Esophagus muscularis mucosa (tissue), 4 donors: Measurements from ENCODE around the gene DGKG. TPM values are rescaled to one million over a fixed set of nuclear protein-coding genes. Genes with fewer than 3 reads are reported as not detected.

ENCODE experiments used
- DNase-seq: peaks from one replicate; pipeline ENCODE4 v3.0.0-alpha.2; 2017; ENCODE audit errors: extremely low spot score
- H3K27ac ChIP-seq, 4 donors: fragments of 200-600 bp; sonication (generic); replicated peaks in 1 of 4; 1 replicate in 3 of 4; 2 replicates in 1 of 4; pipeline ENCODE4 v1.5.1; 2016 to 2019; ENCODE audit warnings: mild to moderate bottlenecking in 1 of 4
- H3K27me3 ChIP-seq, 4 donors: fragments of 200-600 bp; sonication (generic); one replicate each; pipeline versions ENCODE4 v1.5.1 to v1.6.0; 2016 to 2019
- H3K36me3 ChIP-seq, 4 donors: fragments of 200-600 bp; sonication (generic); one replicate each; pipeline ENCODE4 v1.5.1; 2016 to 2019
- H3K4me1 ChIP-seq, 4 donors: fragments of 200-600 bp; sonication (generic); one replicate each; pipeline ENCODE4 v1.5.1; 2016 to 2019
- H3K4me3 ChIP-seq, 4 donors: fragments of 200-600 bp; sonication (generic); 1 replicate in 2 of 4; 2 replicates in 2 of 4; pipeline ENCODE4 v1.5.1; 2016 to 2019; ENCODE audit warnings: mild to moderate bottlenecking in 4 of 4, moderate library complexity in 1 of 4
- H3K9me3 ChIP-seq, 4 donors: fragments of 200-600 bp; sonication (generic); 1 replicate in 3 of 4; 2 replicates in 1 of 4; pipeline ENCODE4 v1.5.1; 2016 to 2019
- CTCF ChIP-seq, 3 experiments: fragments of 200-600 bp in 2 of 3; fragments of 450-650 bp in 1 of 3; sonication (generic) in 2 of 3; IDR thresholded peaks; one replicate each; pipeline ENCODE4 v1.5.1; 2017 to 2019; ENCODE audit warnings: antibody characterized with exemption in 3 of 3, mild to moderate bottlenecking in 2 of 3, moderate library complexity in 1 of 3
- EP300 ChIP-seq: sonication (generic); formaldehyde crosslinking; IDR thresholded peaks from one replicate; pipeline ENCODE4 v1.6.1; 2017; ENCODE audit warnings: antibody characterized with exemption
- POLR2A ChIP-seq: fragments of 450-650 bp; IDR thresholded peaks from one replicate; pipeline ENCODE4 v1.6.1; 2017; ENCODE audit warnings: antibody characterized with exemption, moderate library complexity, mild to moderate bottlenecking, low read depth
- POLR2AphosphoS5 ChIP-seq, 2 donors: sonication (generic); formaldehyde crosslinking; IDR thresholded peaks; one replicate each; pipeline ENCODE4 v1.6.1; 2017; ENCODE audit warnings: antibody characterized with exemption in 2 of 2
- WGBS: methylation state at CpG from one replicate; pipeline ENCODE4 v1.1.5; 2018; 5-methylcytosine and 5-hydroxymethylcytosine counted together
- intact Hi-C: fragments of 100-400 bp; cut with DNase I; formaldehyde crosslinking; loops from one replicate; pipeline ENCODE4 v1.15.1; 2023
- total RNA-seq, 4 donors: library from RNA; depleted of rRNA; stranded (reverse); fragments of >200 nt; gene quantifications; one replicate each; pipeline versions ENCODE4 v1.1.0 to v1.2.1, GENCODE V29; 2016

DGKG gene
- total RNA-seq, 4 donors from 2014 or later, result 75.0 to 169 (median 104) TPM

GRCh38 chr3:186400662-186401061 is 38.6 kb upstream of the DGKG start:
- H3K27ac ChIP-seq, result peak overlapping the region in 2 of 4 donors; percentile 16 to 39
- H3K36me3 ChIP-seq, result no peaks in the 10 kb centered on the region
- no peaks in the 10 kb centered on the region for H3K27me3 ChIP-seq
- H3K4me1 ChIP-seq, result peaks cover 3 to 23% (median 14%) of the 10 kb centered on the region in 4 donors
- no peak overlapping the region for H3K4me3 ChIP-seq
- intact Hi-C loops, result no loop called here
- TF ChIP-seq POLR2AphosphoS5 (IDR thresholded peaks at IDR 0.05) (no peak), EP300 (no peak), POLR2A (no peak), CTCF (IDR thresholded peaks at IDR 0.05) (no peak)
- no peak for DNase-seq
- H3K9me3 ChIP-seq, result no peaks in the 10 kb centered on the region

GRCh38 chr3:186400026-186400425 is 38.0 kb upstream of the DGKG start:
- no peak for DNase-seq
- TF ChIP-seq POLR2A (no peak), EP300 (no peak), CTCF (IDR thresholded peaks at IDR 0.05) (no peak), POLR2AphosphoS5 (IDR thresholded peaks at IDR 0.05) (no peak)
- no CpG with 5 or more reads among the region's 1 CpG for WGBS
- peaks cover 0 to 17% (median 13%) of the 10 kb centered on the region in 4 donors for H3K4me1 ChIP-seq
- peak overlapping the region in 1 of 4 donors; percentile 39 for H3K27ac ChIP-seq
- H3K27me3 ChIP-seq, result no peaks in the 10 kb centered on the region
- no peak overlapping the region for H3K4me3 ChIP-seq
- H3K36me3 ChIP-seq, result no peaks in the 10 kb centered on the region
- intact Hi-C loops, result no loop called here
- H3K9me3 ChIP-seq, result no peaks in the 10 kb centered on the region

- peaks cover 0 to 3% (median 0%) of the 10 kb centered on the region in 4 donors for H3K9me3 ChIP-seq
- H3K36me3 ChIP-seq, result no peaks in the 10 kb centered on the region
- H3K27ac ChIP-seq, result no peak overlapping the region
- 92% methylated on average over 4 of the region's 4 CpGs for WGBS
- no peak for TF ChIP-seq EP300
- no peaks in the 10 kb centered on the region for H3K27me3 ChIP-seq
- no peak overlapping the region for H3K4me3 ChIP-seq
- H3K4me1 ChIP-seq, result no peaks in the 10 kb centered on the region
- intact Hi-C loops, result no loop called here
- no peak for DNase-seq
These were observed 32.7 kb upstream of the DGKG start for GRCh38 chr3:186394566-186395217.

DNA sequence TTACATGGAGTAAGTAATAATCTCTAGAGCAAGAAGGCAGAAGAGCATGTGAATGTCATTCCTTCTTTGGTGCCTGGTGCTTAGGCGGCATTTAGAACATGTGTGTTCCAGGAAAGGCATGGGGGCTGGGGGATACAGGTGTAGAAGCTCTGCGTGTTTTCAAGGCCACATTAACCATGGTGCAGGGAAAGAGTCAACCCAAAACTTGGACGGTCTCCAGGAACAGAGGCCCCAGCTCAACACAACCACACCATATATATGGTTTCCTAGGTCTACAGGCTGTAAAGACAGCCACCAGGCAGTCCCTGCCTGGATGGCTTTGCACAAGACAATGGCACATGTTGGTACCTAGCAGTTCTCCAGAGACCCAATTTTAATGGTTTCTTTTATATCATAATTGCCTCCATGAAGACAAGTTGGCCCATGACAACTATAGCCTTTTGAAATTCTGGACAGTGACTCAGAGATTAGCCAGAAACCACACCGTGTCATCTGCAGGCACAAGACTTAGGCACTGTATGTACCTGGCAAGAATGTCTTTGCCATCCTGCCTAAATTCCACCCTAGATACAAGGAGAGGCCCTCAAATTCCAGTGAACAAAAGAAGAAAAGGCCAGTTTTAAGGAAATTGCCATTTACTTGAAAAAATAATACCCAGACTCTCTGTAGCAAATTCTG is 25.0 kb upstream of the DGKG start:
- intact Hi-C loops, result no loop called here
- H3K36me3 ChIP-seq, result no peaks in the 10 kb centered on the region
- 92% methylated on average over 4 of the region's 4 CpGs for WGBS

More for the DNA sequence above, 25.0 kb upstream of the DGKG start:
- no peak for TF ChIP-seq EP300
- TF ChIP-seq CTCF (IDR thresholded peaks at IDR 0.05), result no peak
- no peak for TF ChIP-seq POLR2A
- Histone ChIP-seq H3K4me1 (peaks cover 13 to 24% (median 21%) of the 10 kb centered on the region in 4 donors), H3K27ac (no peak overlapping the region), H3K9me3 (no peaks in the 10 kb centered on the region), H3K27me3 (no peaks in the 10 kb centered on the region), H3K4me3 (no peak overlapping the region)
- DNase-seq, result no peak
